Measurements from ENCODE around the gene PATL1. TPM values are rescaled to one million over a fixed set of nuclear protein-coding genes. Genes with fewer than 3 reads are reported as not detected.
"Not testable (repeated sequence)": the region's sequence is repeated elsewhere in the genome, so short reads cannot be mapped to it uniquely, and the experiment has no call there.

Gene PATL1
- total and polyA plus RNA-seq, 9 donors, result 11.1 to 44.2 (median 30.8) TPM

- Histone ChIP-seq H3K9me3 (no peaks in the 10 kb centered on the region), H3K4me1 (ENCODE audit: insufficient read depth) (no peaks in the 10 kb centered on the region), H3K27ac (no peak overlapping the region), H3K4me3 (no peak overlapping the region), H3K36me3 (no peaks in the 10 kb centered on the region), H3K27me3 (no peaks in the 10 kb centered on the region)
- DNase-seq, result no peak
- intact Hi-C loops (cut with DNase I), result loop anchor here in 1 of 4 donors (10.0 kb wide), 1 partner anchor 774 kb away; no protein-coding TSS in a partner anchor
- TF ChIP-seq, protein P1, sequence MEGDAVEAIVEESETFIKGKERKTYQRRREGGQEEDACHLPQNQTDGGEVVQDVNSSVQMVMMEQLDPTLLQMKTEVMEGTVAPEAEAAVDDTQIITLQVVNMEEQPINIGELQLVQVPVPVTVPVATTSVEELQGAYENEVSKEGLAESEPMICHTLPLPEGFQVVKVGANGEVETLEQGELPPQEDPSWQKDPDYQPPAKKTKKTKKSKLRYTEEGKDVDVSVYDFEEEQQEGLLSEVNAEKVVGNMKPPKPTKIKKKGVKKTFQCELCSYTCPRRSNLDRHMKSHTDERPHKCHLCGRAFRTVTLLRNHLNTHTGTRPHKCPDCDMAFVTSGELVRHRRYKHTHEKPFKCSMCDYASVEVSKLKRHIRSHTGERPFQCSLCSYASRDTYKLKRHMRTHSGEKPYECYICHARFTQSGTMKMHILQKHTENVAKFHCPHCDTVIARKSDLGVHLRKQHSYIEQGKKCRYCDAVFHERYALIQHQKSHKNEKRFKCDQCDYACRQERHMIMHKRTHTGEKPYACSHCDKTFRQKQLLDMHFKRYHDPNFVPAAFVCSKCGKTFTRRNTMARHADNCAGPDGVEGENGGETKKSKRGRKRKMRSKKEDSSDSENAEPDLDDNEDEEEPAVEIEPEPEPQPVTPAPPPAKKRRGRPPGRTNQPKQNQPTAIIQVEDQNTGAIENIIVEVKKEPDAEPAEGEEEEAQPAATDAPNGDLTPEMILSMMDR (IDR thresholded peaks at IDR 0.05), result no peak
- TF ChIP-seq EP300 (IDR thresholded peaks at IDR 0.05) (no peak), POLR2A (IDR thresholded peaks at IDR 0.05) (no peak)
Observed at GRCh38 chr11:59698506-59698905, 29.7 kb upstream of the PATL1 start.

- DNase-seq, result no peak
- no peaks in the 10 kb centered on the region for H3K4me1 ChIP-seq (ENCODE audit: insufficient read depth)
- no peaks in the 10 kb centered on the region for H3K9me3 ChIP-seq
- TF ChIP-seq, protein P1 (IDR thresholded peaks at IDR 0.05), result no peak
- TF ChIP-seq EP300 (IDR thresholded peaks at IDR 0.05), result no peak
- no peak for TF ChIP-seq POLR2A (IDR thresholded peaks at IDR 0.05)
- intact Hi-C loops (cut with DNase I), result loop anchor here in 1 of 4 donors (10.0 kb wide), 1 partner anchor 768 kb away; no protein-coding TSS in a partner anchor
- no peak overlapping the region for H3K4me3 ChIP-seq
- H3K36me3 ChIP-seq, result no peaks in the 10 kb centered on the region
- H3K27me3 ChIP-seq, result no peaks in the 10 kb centered on the region
- no peak overlapping the region for H3K27ac ChIP-seq
Observed at GRCh38 chr11:59692915-59693314, 24.1 kb upstream of the PATL1 start.

GRCh38 chr11:59691156-59691555 is 22.3 kb upstream of the PATL1 start:
- DNase-seq, result no peak
- no peaks in the 10 kb centered on the region for H3K36me3 ChIP-seq
- no peak for TF ChIP-seq EP300 (IDR thresholded peaks at IDR 0.05)
- TF ChIP-seq, protein P1 (IDR thresholded peaks at IDR 0.05), result no peak
- H3K4me3 ChIP-seq, result no peak overlapping the region
- no peaks in the 10 kb centered on the region for H3K4me1 ChIP-seq (ENCODE audit: insufficient read depth)
- no peaks in the 10 kb centered on the region for H3K9me3 ChIP-seq
- H3K27ac ChIP-seq, result no peak overlapping the region
- no peaks in the 10 kb centered on the region for H3K27me3 ChIP-seq
- 62 to 68% (median 65%) methylated on average over 2 of the region's 2 CpGs for WGBS, 3 donors
- intact Hi-C loops (cut with DNase I), result loop anchor here in 1 of 4 donors (10.0 kb wide), 1 partner anchor 766 kb away; no protein-coding TSS in a partner anchor

- no peak overlapping the region for H3K27ac ChIP-seq
- no peaks in the 10 kb centered on the region for H3K27me3 ChIP-seq
- no peaks in the 10 kb centered on the region for H3K36me3 ChIP-seq
- no peaks in the 10 kb centered on the region for H3K9me3 ChIP-seq
- TF ChIP-seq POLR2A (IDR thresholded peaks at IDR 0.05) (no peak), EP300 (IDR thresholded peaks at IDR 0.05) (no peak)
- TF ChIP-seq, protein P1 (IDR thresholded peaks at IDR 0.05), result no peak
- 60 to 66% (median 62%) methylated on average over 3 of the region's 3 CpGs for WGBS, 3 donors
- no peak overlapping the region for H3K4me3 ChIP-seq
- intact Hi-C loops (cut with DNase I), result no loop called here
- no peaks in the 10 kb centered on the region for H3K4me1 ChIP-seq (ENCODE audit: insufficient read depth)
- no peak for DNase-seq
Observed at GRCh38 chr11:59689015-59689414, 20.2 kb upstream of the PATL1 start.

- H3K4me1 ChIP-seq (ENCODE audit: insufficient read depth); H3K9me3 ChIP-seq; H3K4me3 ChIP-seq; H3K27me3 ChIP-seq; intact Hi-C loops (cut with DNase I); DNase-seq; H3K36me3 ChIP-seq; H3K27ac ChIP-seq: not testable (repeated sequence)
- WGBS, 3 donors, result 73 to 80% (median 78%) methylated on average over 7 of the region's 7 CpGs
Observed at GRCh38 chr11:59681260-59681725, 12.5 kb upstream of the PATL1 start.

Measured in ovary (tissue), 9 donors.